Measurements from ENCODE around the gene CLEC4A.

GRCh38 chr12:8081251-8081920 lies 42.0 kb upstream of the CLEC4A start:
- TF ChIP-seq CTCF (IDR thresholded peaks at IDR 0.05) (no peak), POLR2A (IDR thresholded peaks at IDR 0.05) (peak in 1 of 2 donors; percentile 28)
